T-helper 2 cell treated with Interferon-gamma antibody and Interleukin-4, amounts not matched to agents 5 μg/mL and 100 μg/mL, for 36 hours (primary cell): Measurements from ENCODE around the gene CCND1.
"Not testable (repeated sequence)": the region's sequence is repeated elsewhere in the genome, so short reads cannot be mapped to it uniquely, and the experiment has no call there.

Source experiments
- DNase-seq: peaks from one replicate; pipeline ENCODE4 v3.0.0; 2021; ENCODE audit warnings: low spot score
- H3K27ac Mint-ChIP-seq: one replicate; pipeline ENCODE4 v1.8.0; 2021; ENCODE audit warnings: mild to moderate bottlenecking, mixed read lengths
- H3K27me3 Mint-ChIP-seq: one replicate; pipeline ENCODE4 v1.8.0; 2021; ENCODE audit warnings: low read depth, mixed read lengths
- H3K36me3 Mint-ChIP-seq: one replicate; pipeline ENCODE4 v1.8.0; 2021; ENCODE audit warnings: low read depth, mixed read lengths
- H3K4me1 Mint-ChIP-seq: one replicate; pipeline ENCODE4 v1.8.0; 2021; ENCODE audit warnings: low read depth, mixed read lengths
- H3K4me3 Mint-ChIP-seq: one replicate; pipeline ENCODE4 v1.8.0; 2022; ENCODE audit warnings: mild to moderate bottlenecking, moderate library complexity, mixed read lengths
- H3K9me3 Mint-ChIP-seq: one replicate; pipeline ENCODE4 v1.8.0; 2021; ENCODE audit warnings: mixed read lengths

CCND1 gene

GRCh38 chr11:69609351-69609750 is 31.6 kb upstream of the CCND1 start:
- no peaks in the 10 kb centered on the region for H3K4me1 Mint-ChIP-seq
- H3K27me3 Mint-ChIP-seq: peaks cover 7% of the 10 kb centered on the region
- no peak overlapping the region for H3K27ac Mint-ChIP-seq
- no peak for DNase-seq
- no peaks in the 10 kb centered on the region for H3K36me3 Mint-ChIP-seq
- no peaks in the 10 kb centered on the region for H3K9me3 Mint-ChIP-seq
- no peak overlapping the region for H3K4me3 Mint-ChIP-seq

GRCh38 chr11:69611548-69612526 is 29.1 kb upstream of the CCND1 start:
- no peaks in the 10 kb centered on the region for H3K4me1 Mint-ChIP-seq
- DNase-seq: no peak
- H3K27me3 Mint-ChIP-seq: peaks cover 7% of the 10 kb centered on the region
- H3K27ac Mint-ChIP-seq: no peak overlapping the region
- no peak overlapping the region for H3K4me3 Mint-ChIP-seq
- H3K36me3 Mint-ChIP-seq: no peaks in the 10 kb centered on the region
- H3K9me3 Mint-ChIP-seq: no peaks in the 10 kb centered on the region

- Mint-ChIP-seq H3K36me3 (no peaks in the 10 kb centered on the region), H3K9me3 (no peaks in the 10 kb centered on the region), H3K27me3 (peaks cover 2% of the 10 kb centered on the region), H3K4me1 (no peaks in the 10 kb centered on the region), H3K27ac (no peak overlapping the region), H3K4me3 (no peak overlapping the region)
- no peak for DNase-seq
Observed at GRCh38 chr11:69613594-69613993, 27.4 kb upstream of the CCND1 start.

GRCh38 chr11:69614085-69614484 is 26.9 kb upstream of the CCND1 start:
- Mint-ChIP-seq H3K4me1 (no peaks in the 10 kb centered on the region), H3K27me3 (no peaks in the 10 kb centered on the region), H3K4me3 (no peak overlapping the region), H3K36me3 (no peaks in the 10 kb centered on the region), H3K27ac (no peak overlapping the region), H3K9me3 (no peaks in the 10 kb centered on the region)
- no peak for DNase-seq

GRCh38 chr11:69615545-69616278 is 25.2 kb upstream of the CCND1 start:
- Mint-ChIP-seq H3K9me3 (no peaks in the 10 kb centered on the region), H3K4me3 (no peak overlapping the region), H3K4me1 (no peaks in the 10 kb centered on the region), H3K27me3 (no peaks in the 10 kb centered on the region), H3K27ac (no peak overlapping the region), H3K36me3 (no peaks in the 10 kb centered on the region)
- no peak for DNase-seq

- Mint-ChIP-seq H3K4me3 (no peak overlapping the region), H3K27me3 (no peaks in the 10 kb centered on the region), H3K36me3 (no peaks in the 10 kb centered on the region), H3K4me1 (no peaks in the 10 kb centered on the region), H3K9me3 (no peaks in the 10 kb centered on the region), H3K27ac (no peak overlapping the region)
- DNase-seq: no peak
Observed at GRCh38 chr11:69617220-69617619, 23.7 kb upstream of the CCND1 start.

GRCh38 chr11:69617682-69618081 is 23.3 kb upstream of the CCND1 start:
- Mint-ChIP-seq H3K27me3 (no peaks in the 10 kb centered on the region), H3K27ac (no peak overlapping the region)

GRCh38 chr11:69618237-69618636 is 22.7 kb upstream of the CCND1 start:
- Mint-ChIP-seq H3K27me3 (no peaks in the 10 kb centered on the region), H3K27ac (no peak overlapping the region), H3K9me3 (no peaks in the 10 kb centered on the region), H3K4me3 (no peak overlapping the region), H3K36me3 (no peaks in the 10 kb centered on the region), H3K4me1 (no peaks in the 10 kb centered on the region)
- no peak for DNase-seq

More at GRCh38 chr11:69617682-69618081, 23.3 kb upstream of the CCND1 start:
- Mint-ChIP-seq H3K9me3 (no peaks in the 10 kb centered on the region), H3K36me3 (no peaks in the 10 kb centered on the region), H3K4me3 (no peak overlapping the region), H3K4me1 (no peaks in the 10 kb centered on the region)
- DNase-seq: no peak

GRCh38 chr11:69620683-69621290 is 20.2 kb upstream of the CCND1 start:
- DNase-seq: no peak
- Mint-ChIP-seq H3K9me3 (no peaks in the 10 kb centered on the region), H3K27me3 (peaks cover 8% of the 10 kb centered on the region), H3K36me3 (no peaks in the 10 kb centered on the region), H3K27ac (no peak overlapping the region), H3K4me3 (no peak overlapping the region), H3K4me1 (no peaks in the 10 kb centered on the region)

- H3K9me3 Mint-ChIP-seq, H3K4me3 Mint-ChIP-seq: not testable (repeated sequence)
Observed at GRCh38 chr11:69622097-69622681, 18.8 kb upstream of the CCND1 start.

GRCh38 chr11:69624293-69624692 is 16.7 kb upstream of the CCND1 start:
- Mint-ChIP-seq H3K27ac (no peak overlapping the region), H3K27me3 (peaks cover 8% of the 10 kb centered on the region), H3K4me1 (no peaks in the 10 kb centered on the region), H3K9me3 (peaks cover under 1% of the 10 kb centered on the region), H3K36me3 (no peaks in the 10 kb centered on the region), H3K4me3 (no peak overlapping the region)
- DNase-seq: no peak

More at GRCh38 chr11:69622097-69622681, 18.8 kb upstream of the CCND1 start:
- not testable (repeated sequence) for H3K4me1 Mint-ChIP-seq, DNase-seq, H3K27ac Mint-ChIP-seq, H3K36me3 Mint-ChIP-seq, H3K27me3 Mint-ChIP-seq

- peaks cover 8% of the 10 kb centered on the region for H3K9me3 Mint-ChIP-seq
- peaks cover 10% of the 10 kb centered on the region for H3K27me3 Mint-ChIP-seq
Observed at GRCh38 chr11:69625476-69625875, 15.5 kb upstream of the CCND1 start.

GRCh38 chr11:69627551-69627950 is 13.4 kb upstream of the CCND1 start:
- H3K4me1 Mint-ChIP-seq: no peaks in the 10 kb centered on the region
- H3K4me3 Mint-ChIP-seq: no peak overlapping the region
- DNase-seq: no peak
- peaks cover 14% of the 10 kb centered on the region for H3K27me3 Mint-ChIP-seq
- H3K36me3 Mint-ChIP-seq: no peaks in the 10 kb centered on the region
- no peak overlapping the region for H3K27ac Mint-ChIP-seq
- H3K9me3 Mint-ChIP-seq: peaks cover 8% of the 10 kb centered on the region

More at GRCh38 chr11:69625476-69625875, 15.5 kb upstream of the CCND1 start:
- Mint-ChIP-seq H3K4me1 (no peaks in the 10 kb centered on the region), H3K36me3 (no peaks in the 10 kb centered on the region), H3K4me3 (no peak overlapping the region), H3K27ac (no peak overlapping the region)
- no peak for DNase-seq
